ENCODE results near the gene VMP1. TPM values are rescaled to one million over a fixed set of nuclear protein-coding genes. Genes with fewer than 3 reads are reported as not detected.
A peak's percentile ranks its signal among the peaks of the same experiment; 100 is the strongest.
"Not testable (repeated sequence)": the region's sequence is repeated elsewhere in the genome, so short reads cannot be mapped to it uniquely, and the experiment has no call there.

VMP1 gene
- total RNA-seq, 2 donors from 2014 or later: 175 to 203 TPM

DNA sequence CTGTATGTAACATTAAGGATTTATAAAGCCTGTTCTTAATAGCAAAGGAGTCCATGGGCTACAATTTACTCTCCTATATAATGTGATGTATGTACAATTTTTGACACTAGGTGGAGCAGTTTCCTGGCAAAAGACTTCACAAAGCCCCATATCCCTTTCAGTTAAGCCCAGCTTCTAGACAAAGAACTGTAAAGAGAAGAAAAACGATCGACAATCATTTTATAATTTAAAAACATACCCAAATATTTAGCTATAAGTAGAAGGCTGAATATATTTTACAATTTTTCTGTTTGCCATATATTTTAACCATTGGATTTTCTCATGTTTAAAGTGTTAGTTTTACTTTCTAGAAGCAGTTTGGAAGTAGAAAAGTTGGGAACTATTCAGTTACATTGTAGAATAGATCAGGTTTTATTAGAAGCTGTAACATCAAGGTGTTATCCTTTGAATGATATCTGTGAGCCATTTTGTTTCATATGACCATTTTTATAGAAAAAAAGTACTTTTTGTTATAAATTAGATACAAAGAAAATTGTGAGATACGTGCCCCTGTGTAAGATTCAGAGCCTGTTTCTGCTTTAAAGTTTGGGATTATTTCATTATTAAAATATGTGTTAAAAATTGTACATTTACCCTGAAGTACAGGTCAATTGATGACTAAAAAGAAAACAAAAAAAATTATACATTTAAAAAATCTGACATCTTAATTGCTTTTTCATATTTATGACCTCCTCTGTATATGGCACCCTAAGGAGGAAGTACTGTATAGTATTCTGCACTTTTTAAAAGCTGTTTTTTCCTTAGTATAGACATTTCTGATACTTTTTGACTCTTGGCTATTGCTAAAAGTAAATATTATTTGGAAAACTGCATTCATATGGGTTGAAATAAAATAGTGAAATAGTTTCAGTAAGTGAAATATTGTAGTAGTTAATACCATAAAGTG is 46.3 kb downstream of the VMP1 start:
- H3K4me1 ChIP-seq (replicated peaks): no peaks in the 10 kb centered on the region
- 25% methylated on average over 3 of the region's 3 CpGs for WGBS
- H3K9me3 ChIP-seq: no peaks in the 10 kb centered on the region
- peak; percentile 72 for DNase-seq (ENCODE audit: low spot score)
- peak overlapping the region; percentile 43 to 73 for H3K27ac ChIP-seq
- no peak overlapping the region for H3K4me3 ChIP-seq
- no peaks in the 10 kb centered on the region for H3K27me3 ChIP-seq (replicated peaks; ENCODE audit: insufficient read depth)
- intact Hi-C loops (cut with DNase I): loop anchor here (5.0 kb wide), 1 partner anchor 84 kb away; no protein-coding TSS in a partner anchor
- TF ChIP-seq POLR2A (IDR thresholded peaks at IDR 0.05): no peak
- TF ChIP-seq POLR2AphosphoS5 (IDR thresholded peaks at IDR 0.05): peak; percentile 86
- TF ChIP-seq, protein P1, sequence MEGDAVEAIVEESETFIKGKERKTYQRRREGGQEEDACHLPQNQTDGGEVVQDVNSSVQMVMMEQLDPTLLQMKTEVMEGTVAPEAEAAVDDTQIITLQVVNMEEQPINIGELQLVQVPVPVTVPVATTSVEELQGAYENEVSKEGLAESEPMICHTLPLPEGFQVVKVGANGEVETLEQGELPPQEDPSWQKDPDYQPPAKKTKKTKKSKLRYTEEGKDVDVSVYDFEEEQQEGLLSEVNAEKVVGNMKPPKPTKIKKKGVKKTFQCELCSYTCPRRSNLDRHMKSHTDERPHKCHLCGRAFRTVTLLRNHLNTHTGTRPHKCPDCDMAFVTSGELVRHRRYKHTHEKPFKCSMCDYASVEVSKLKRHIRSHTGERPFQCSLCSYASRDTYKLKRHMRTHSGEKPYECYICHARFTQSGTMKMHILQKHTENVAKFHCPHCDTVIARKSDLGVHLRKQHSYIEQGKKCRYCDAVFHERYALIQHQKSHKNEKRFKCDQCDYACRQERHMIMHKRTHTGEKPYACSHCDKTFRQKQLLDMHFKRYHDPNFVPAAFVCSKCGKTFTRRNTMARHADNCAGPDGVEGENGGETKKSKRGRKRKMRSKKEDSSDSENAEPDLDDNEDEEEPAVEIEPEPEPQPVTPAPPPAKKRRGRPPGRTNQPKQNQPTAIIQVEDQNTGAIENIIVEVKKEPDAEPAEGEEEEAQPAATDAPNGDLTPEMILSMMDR (IDR thresholded peaks at IDR 0.05): peak; percentile 15 to 91 (median 84)
- no peaks in the 10 kb centered on the region for H3K36me3 ChIP-seq

DNA sequence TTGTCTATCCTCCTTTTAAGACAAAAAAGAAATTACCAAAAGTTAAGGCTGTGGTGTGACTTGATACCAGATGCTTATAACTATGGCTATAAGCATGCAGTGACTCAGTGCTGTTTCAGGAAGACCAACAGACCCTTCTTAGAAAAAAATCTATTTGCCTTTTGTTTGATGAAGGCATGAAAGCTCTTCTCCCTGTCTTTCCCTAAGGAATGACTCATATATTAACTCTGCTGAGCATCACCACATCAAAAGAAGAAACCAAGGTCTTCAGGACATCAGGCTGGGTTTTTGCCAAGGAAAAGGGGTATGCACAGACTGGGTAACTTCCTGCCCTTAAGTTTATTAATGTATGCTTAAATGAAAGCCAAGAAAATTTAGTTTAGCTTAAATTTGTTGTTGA is 47.1 kb downstream of the VMP1 start:
- Histone ChIP-seq H3K27me3 (replicated peaks; ENCODE audit: insufficient read depth) (no peaks in the 10 kb centered on the region), H3K27ac (peak overlapping the region; percentile 48 to 73), H3K4me3 (no peak overlapping the region), H3K36me3 (no peaks in the 10 kb centered on the region), H3K4me1 (replicated peaks) (no peaks in the 10 kb centered on the region), H3K9me3 (no peaks in the 10 kb centered on the region)
- intact Hi-C loops (cut with DNase I): loop anchor here (5.0 kb wide), 1 partner anchor 83 kb away; no protein-coding TSS in a partner anchor
- no peak for DNase-seq (ENCODE audit: low spot score)
- no peak for TF ChIP-seq POLR2A (IDR thresholded peaks at IDR 0.05)
- TF ChIP-seq, protein P1 (IDR thresholded peaks at IDR 0.05): no peak
- TF ChIP-seq POLR2AphosphoS5 (IDR thresholded peaks at IDR 0.05): peak; percentile 26

DNA sequence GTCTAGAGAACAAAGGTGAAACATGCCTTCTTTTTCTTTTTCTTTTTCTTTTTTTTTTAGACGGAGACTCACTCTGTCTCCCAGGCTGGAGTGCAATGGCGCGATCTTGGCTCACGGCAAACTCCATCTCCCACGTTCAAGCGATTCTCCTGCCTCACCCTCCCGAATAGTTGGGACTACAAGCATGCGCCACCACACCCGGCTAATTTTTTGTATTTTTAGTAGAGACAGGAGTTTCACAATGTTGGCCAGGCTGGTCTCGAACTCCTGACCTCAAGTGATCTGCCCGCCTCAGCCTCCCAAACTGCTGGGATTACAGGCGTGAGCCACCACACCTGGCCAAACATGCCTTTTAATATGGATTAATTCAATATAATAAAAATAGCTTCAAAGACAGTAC is 47.6 kb downstream of the VMP1 start:
- H3K27me3 ChIP-seq (replicated peaks; ENCODE audit: insufficient read depth); H3K36me3 ChIP-seq; H3K4me3 ChIP-seq; H3K4me1 ChIP-seq (replicated peaks); DNase-seq (ENCODE audit: low spot score); H3K9me3 ChIP-seq; intact Hi-C loops (cut with DNase I): not testable (repeated sequence)
- 85% methylated on average over 12 of the region's 12 CpGs for WGBS
- H3K27ac ChIP-seq: peak overlapping the region in 1 of 2 donors; percentile 73

DNA sequence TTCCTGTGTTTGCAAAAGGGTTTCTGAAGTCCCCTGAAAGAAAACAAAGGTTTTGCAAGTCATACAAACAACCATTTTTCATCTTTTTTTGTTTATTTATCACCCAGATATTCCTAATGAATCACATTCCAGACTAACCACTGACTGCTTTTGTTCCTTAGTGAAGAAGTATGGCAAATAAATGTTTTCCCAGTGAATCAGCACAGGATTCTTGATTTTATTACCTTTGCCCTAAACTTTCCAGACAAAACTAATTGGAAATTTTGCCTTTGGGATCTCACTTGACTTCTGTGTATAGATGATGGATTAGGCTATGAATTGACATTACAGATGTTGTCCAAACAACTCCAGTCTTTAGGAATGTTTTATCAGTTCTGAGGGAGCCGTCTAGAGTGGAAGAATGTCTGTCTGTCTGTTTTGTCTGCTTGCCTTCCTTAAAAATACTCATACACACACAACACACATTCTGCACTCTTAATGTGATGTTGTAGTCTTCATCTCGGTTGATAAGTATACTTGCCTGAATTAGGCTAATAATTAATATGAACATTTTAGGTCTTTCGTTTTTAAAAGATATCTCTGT is 48.9 kb downstream of the VMP1 start:
- intact Hi-C loops (cut with DNase I): no loop called here
- Histone ChIP-seq H3K4me3 (no peak overlapping the region), H3K4me1 (replicated peaks) (no peaks in the 10 kb centered on the region), H3K9me3 (no peaks in the 10 kb centered on the region), H3K27ac (peak overlapping the region in 1 of 2 donors; percentile 73), H3K27me3 (replicated peaks; ENCODE audit: insufficient read depth) (no peaks in the 10 kb centered on the region), H3K36me3 (no peaks in the 10 kb centered on the region)
- DNase-seq (ENCODE audit: low spot score): no peak
- 26% methylated on average over 3 of the region's 3 CpGs for WGBS
- TF ChIP-seq POLR2AphosphoS5 (IDR thresholded peaks at IDR 0.05) (no peak), POLR2A (IDR thresholded peaks at IDR 0.05) (no peak)
- TF ChIP-seq, protein P1 (IDR thresholded peaks at IDR 0.05): no peak

DNA sequence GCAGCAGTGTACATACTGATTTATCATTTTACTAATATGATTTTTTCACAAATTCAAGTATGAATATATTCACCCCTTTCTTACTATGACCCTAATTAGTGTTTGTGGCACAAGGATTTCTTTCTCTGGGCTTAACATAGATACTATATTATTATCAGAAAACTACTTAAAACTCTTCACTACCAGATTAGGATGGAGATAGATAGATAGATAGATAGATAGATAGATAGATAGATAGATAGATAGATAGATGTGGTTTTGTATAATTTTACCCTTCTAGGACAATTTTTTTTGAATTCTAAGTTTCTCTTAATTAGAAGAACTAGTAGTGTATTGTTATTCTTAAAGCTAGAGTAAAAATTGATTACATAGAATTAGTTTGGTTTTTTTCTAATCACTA is 49.6 kb downstream of the VMP1 start:
- intact Hi-C loops (cut with DNase I): no loop called here
- Histone ChIP-seq H3K9me3 (no peaks in the 10 kb centered on the region), H3K27ac (peak overlapping the region in 1 of 2 donors; percentile 73), H3K4me1 (replicated peaks) (no peaks in the 10 kb centered on the region), H3K27me3 (replicated peaks; ENCODE audit: insufficient read depth) (no peaks in the 10 kb centered on the region), H3K36me3 (no peaks in the 10 kb centered on the region), H3K4me3 (no peak overlapping the region)
- no peak for TF ChIP-seq POLR2A (IDR thresholded peaks at IDR 0.05)
- TF ChIP-seq, protein P1 (IDR thresholded peaks at IDR 0.05): no peak
- TF ChIP-seq POLR2AphosphoS5 (IDR thresholded peaks at IDR 0.05): no peak
- no peak for DNase-seq (ENCODE audit: low spot score)
